Measurements from ENCODE around the gene OTUB2.

OTUB2 gene

DNA sequence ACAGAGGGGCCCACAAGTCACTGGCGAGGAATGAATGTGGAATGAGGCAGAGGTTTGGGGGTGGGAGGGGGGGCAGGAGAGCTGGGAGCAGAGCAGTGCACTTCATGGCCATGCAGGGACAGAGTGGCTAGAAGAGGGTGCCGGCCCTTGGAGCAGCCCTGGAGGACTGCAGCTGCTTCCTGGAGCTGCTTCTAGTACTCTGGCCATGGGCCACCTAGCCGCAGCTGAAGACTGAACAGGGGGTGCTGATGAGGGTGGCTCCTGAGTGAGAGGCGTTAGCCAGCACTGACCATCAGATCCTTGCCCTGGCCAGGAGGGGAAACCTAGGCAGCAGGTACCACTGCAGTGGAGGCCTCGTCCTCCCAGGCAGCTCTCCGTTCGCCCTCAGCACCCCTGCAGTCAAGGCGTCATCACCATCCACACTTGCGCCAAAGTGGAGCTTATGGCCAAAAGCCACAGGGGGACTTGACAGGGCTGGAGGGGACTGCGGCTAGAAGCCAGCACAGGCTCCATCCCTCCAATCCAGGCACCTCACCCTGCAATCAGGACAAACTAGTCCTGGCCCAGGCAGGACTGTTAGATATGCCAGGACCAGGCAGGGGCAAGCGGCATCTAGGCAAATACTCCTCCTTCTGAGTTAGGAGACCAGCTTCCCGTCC lies 16.4 kb downstream of the OTUB2 start:
- no peak for DNase-seq

DNA sequence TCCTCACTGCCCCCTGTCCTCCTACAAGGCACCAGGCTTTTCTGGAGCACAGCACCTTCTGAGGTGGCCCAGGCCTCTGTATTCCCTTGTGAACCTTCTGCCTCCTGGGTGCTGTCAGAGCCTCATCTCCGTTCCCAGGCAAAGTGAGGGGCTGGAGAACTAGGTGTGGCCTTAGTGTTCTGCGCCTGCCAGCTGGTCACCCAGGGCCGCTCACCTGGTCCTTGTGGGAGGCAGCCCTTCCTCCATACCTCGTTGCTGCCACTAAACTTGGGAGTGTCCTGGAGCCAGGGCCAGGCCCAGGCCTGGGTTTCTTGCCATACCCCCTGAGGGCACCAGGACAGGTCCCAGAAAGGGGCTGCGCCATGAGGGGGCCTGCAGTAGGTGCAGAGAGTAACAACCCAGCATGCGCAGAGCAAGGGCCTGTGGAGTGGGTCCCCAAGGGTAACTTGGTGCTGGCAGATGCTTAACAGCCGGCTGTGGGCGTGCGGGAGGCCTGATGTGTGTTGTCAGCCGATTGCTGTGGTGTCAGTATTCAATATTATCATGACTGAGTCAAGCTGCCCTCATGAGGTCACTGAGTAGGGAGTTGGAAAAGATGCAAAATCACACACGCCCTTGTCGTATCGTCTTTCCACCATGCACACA lies 17.1 kb downstream of the OTUB2 start:
- no peak for DNase-seq

DNA sequence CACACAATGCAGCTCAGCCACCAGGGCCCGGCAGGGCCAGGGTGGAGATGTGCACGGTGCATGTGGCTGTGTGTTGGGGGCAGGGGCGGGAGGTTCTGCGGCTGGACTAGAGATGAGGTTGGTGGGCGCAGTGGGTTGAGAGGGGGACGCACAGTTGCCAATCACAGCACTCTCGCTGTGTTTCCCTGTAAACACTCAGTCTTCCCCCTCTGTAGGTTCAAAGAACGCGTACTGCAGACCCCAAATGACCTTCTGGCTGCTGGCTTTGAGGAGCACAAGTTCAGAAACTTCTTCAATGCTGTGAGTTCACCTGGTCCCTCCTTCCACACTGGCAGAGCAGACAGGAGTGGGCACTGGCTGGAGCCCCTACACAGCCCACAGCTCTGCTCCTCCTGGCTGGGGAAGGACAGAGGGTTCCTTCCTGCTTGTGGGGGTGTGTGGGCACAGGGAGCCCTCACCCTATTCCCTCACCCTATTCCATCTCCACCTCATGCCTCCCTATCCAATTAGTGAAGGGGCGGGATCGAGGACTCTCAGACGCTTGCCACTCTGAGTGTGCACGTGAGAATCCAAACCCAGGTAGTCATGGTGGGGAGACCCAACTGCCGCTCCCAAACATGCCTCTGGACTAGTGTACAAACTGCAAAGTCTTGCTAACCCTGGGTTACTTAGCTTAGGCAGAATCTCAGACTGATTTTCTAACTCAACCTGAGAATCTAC lies 17.8 kb downstream of the OTUB2 start:
- DNase-seq: no peak

DNA sequence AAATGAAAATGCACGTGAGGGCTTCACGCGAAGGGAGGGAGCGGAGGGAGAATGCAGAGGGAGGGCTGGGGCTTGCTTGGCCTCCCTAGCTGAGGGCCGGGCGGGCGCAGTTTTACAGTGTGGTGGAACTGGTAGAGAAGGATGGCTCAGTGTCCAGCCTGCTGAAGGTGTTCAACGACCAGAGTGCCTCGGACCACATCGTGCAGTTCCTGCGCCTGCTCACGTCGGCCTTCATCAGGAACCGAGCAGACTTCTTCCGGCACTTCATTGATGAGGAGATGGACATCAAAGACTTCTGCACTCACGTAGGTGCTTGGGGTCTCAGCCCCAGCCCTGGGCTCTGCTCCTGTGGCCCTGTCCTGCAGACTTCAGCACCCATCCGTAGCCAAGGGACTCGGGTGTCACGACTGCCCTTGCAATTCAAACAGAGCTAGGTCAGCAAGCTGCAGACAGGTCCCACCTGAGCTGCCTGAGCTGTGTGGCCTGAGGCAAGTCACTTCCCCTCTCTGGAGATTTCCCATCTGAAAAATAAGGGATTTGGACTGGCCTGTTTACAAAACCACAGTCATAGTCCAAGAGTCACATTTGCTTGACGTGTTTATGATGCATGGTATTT lies 18.4 kb downstream of the OTUB2 start:
- DNase-seq: no peak

DNA sequence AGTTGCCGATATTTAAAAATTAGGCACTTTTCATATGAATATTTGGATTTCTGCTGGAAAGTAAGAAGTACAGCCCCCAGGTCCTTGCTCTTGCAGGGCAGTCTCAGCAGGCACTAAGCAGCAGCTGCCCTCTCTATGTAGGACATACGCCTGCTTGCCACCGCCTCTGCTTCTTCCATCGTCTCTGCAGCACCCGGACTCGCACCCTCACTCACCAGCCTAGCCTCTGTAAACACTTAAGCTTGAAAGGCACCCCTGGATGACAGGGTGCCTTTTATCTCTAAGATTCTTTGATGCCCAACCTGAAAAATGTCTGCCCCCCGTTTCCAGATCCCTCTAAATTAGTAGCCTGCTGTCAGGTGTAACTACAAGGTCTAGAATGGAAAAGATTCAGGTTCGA lies 19.0 kb downstream of the OTUB2 start:
- DNase-seq: no peak

DNA sequence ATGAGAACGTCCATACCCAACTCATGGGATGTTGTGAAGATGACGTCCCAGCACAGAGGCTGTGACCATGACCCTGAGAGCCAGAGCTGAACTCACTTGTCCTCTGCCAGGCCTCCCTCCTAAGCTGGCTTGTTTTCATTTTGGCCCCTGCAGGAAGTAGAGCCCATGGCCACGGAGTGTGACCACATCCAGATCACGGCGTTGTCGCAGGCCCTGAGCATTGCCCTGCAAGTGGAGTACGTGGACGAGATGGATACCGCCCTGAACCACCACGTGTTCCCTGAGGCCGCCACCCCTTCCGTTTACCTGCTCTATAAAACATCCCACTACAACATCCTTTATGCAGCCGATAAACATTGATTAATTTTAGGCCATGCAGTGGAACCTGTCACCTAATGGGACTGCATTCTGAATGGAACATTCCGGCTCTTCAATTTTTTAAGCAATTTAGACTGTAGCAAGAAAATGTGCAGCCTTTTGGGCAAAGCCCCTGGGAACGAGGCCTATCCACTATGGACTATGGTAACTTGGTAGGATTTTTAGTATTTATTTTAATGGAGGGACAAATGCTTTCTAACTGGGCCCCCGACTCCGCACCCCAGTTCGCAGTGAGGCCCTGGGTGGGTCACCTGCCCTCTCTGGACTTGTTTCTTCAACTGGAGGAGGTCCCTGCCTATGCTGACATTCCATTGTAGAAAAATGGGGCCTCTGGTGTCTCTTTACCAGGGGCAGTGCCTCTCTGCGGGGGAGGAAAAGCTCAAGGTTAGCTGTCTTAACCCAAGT lies 19.6 kb downstream of the OTUB2 start:
- no peak for DNase-seq

DNA sequence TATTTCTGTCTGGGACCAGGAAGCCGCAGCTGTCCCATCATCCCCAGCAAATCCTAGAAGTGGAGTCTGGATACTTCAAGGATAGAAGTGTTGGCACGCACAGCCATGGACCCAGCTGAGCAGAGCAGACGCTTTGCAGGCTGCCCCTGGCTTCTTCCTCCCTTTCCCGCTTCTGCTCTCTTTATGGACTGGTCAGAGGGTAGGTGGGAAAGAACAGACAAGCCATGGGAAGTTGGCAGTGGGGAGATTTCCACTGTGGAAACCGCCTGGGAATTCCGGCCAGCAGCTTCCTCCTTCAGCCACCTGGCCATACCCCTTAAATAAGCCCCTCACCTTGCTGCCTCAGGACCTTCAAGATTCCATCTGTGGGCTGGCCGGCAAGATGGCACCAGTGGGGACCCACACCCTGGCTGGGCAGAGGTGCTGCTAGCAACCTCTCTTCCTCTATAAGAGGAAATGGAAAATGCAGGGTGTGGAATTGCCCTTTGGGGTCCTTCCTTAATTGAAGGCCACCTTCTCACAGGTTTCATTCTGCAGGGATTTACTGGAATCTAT lies 20.6 kb downstream of the OTUB2 start:
- DNase-seq: no peak

DNA sequence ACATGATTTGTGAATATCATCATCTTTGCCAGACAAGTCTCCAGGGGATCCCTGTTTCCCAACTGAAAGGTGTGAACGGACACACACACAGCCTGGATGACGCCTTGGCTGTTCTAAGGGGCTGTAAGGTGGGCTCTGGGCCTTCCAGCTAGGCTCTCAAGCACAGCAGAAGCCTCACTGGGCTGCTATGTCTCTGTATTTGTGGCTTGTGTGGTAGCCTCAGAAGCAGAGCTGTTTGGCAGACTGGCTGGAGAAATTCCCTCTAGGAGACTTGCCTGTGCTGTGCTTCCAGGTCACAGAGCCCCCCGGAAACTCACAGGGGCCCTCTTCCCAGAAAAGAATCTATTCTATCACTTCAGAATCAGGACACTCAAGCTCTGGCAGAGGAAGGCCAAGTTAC lies 21.4 kb downstream of the OTUB2 start:
- no peak for DNase-seq

DNA sequence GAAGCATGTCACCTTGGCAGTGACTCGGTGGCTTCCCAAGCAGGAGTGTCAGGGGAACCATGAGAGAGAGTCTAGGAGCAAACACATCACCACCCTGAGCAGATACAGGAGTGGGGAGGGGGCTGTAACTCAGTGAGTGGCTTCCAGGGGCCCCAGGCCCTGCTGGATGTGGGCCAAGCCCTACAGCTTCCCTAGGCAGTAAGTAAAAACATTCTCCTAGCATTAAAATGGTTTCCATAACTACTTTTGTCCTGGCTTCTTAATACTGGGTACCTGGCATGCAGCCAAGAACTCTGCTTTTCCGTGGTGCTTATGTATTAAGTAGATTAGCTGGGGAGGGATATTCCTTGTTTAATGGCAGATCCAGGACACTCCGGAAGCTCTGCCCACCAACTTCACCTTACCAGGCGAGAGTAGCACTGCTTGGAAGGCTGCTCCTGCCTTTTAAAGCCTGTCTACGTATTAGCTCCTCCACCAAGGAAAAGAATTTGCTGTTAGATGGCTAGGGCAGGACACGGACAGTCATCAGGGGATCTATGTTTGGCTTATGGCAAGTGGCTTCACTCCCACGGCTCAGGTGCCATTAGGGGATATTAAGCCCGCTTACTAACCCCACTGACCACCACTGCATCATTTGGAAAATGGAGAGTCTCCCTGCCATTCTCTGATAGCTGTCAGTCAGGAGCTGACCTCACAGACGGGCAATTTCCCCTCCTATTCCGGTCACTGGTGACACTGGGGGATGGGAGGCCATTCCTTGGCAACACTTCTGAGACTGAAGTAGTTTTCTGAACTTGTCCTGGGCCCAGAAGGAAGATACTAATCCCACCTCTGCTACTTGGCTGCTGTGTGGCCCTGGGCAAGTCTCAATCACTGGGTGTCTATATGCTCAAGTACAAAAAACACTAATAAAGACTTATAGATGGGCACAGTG lies 22.8 kb downstream of the OTUB2 start:
- no peak for DNase-seq

DNA sequence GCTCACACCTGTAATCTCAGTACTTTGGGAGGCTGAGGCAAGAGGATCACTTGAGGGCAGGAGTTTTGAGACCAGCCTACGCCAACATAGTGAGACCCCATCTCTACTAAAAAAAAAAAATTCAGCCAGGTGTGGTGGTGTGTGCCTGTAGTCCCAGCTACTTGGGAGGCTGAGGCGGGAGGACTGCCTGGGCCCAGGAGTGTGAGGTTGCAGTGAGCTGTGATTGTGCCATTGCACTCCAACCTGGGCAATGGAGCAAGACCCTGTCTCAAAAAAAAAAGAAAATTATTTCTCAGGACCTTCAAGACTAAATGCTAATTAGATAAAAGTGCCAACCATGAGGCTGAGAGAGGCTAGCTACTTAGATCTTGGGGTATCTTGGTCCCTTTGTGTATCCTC lies 23.5 kb downstream of the OTUB2 start:
- no peak for DNase-seq

DNA sequence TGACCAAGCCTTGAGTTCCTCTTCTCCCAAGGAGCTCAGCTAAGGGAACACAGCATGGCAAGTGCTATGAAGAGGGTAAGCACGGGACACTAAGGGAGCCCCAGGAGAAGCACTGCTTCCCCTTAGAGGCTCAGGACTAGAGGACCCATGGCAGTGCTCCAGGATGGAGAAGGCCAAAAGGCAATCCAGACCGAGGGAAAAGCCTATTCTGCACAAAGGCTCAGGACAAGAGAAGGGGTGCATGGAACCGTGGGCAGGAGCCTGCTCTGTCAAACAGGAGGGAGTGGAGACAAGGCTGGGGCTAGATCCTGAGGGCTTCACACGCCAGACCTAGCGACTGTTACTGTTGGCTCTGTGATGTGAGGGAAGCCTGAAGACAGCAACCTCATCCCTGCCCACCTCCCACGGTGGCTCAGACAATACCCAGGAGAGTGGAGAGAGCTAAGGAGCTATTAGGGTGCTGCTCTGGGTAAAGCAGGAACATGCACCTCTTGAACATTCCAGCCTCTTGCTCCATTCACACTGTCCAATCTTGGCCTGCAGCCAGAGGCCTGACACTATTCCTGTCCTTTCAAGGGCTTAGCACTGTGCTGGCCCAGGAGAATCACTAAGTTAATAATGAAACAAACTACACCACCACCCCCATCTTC lies 24.2 kb downstream of the OTUB2 start:
- DNase-seq: no peak

DNA sequence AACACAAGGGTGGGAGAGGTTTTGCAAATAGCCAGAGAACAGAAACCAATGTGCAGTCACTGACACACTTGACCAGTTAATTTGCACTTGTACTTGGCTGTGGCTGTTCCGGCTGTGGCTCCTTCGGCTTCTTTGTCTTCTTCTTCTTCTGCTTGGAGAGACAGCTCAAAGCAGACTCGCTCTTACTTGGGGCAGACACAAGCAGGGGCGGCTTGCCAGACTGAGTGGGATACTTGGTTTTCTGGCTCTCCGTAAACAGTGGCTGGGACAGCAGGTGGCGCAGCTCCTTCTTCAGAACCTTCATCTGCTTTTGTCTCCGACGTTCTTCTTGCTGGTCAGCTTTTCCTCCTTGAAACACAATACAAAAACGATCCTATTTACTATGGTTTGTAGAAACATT lies 25.0 kb downstream of the OTUB2 start:
- DNase-seq: no peak

DNA sequence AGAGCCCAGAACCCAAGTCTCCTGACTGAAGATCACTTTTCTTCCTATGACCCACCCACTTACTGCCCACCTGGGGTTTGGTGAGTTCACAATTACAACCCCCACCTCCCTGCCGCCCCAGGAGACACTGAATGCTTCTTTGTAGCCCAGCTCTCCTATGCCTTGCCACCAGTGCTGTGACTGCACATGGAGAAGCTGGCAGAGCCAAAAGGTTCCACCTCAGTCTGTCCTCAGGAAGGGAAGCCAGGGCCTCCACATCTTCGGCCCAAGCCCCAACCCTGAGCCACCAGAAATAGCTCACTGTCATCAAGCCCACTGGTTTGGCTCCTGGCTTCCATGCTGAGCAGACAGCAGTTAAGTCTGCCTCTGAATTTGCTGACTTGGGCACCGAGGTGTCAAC lies 25.6 kb downstream of the OTUB2 start:
- no peak for DNase-seq

DNA sequence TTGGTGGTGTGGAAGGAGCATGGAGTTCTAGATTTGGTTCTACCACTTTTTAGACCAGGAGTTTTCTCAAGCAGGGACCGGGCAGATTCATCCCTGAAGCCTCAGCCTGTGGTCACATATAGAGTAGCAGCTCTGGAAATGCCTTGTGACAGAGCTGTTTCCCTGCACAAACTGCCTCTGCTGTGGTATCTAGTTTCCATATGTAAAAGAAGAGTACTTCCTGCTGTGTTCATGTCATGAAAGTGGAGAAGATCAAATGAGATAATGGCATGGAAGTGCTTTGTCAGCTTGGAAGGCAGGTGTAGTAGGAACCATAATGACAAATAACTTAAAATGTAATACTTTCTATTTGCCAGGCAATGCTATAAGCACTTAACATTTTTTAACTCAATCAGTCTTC lies 26.1 kb downstream of the OTUB2 start:
- no peak for DNase-seq

DNA sequence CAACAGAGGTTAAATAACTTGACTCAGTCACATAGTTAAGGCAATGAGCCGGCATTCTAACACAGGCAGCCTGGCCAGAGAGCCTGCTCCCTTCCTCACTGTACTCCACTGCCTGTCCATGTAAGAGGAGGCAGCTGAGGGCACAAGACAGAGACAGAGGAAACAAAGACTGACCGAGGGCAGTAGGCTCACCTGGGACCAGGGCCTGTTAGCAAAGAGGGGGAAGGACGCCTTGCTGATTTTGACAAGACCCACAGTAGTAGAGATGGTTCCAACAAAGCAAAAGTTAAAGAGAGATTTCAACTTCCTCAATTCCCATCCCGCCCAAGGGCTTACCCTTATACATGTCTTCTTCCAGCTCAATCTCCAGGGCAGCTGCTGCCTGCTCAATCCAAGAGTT lies 26.5 kb downstream of the OTUB2 start:
- DNase-seq: no peak

DNA sequence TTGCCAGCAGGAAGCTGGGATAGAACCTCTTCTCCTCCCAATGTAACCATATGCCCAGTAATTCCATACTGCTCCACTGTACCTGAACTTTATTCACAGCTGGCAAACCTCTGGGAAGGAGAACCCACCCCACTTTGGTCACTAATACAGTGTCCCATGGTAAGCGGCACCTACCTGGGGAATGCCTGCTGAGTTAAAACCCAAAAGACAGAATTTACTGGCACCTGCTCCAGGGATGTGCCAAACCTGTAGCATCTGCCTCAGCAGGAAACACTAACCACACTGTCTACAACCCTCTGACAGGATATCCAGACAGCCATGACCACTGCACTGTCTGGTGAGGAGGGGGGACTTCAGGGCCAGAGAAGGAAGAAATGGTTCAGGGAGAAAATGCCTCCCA lies 28.3 kb downstream of the OTUB2 start:
- DNase-seq: no peak

DNA sequence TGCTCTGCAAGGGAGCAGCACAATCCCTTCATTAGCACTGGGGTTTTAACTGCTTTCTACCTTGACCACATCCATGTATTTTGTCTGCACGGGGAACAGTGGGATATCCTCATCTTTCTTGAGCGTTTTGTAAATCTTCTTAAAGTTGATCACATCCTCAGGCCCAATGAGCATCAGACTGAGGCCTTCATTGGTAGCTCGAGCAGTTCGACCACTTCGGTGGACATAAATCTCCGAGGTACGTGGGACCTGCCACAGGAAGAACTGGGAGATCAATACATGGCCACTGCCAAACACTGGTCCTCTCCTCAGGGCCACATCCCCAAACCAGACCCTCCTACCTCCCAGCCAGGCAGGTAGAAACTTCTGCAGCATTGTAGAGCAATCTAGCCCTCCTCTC lies 28.8 kb downstream of the OTUB2 start:
- no peak for DNase-seq

DNA sequence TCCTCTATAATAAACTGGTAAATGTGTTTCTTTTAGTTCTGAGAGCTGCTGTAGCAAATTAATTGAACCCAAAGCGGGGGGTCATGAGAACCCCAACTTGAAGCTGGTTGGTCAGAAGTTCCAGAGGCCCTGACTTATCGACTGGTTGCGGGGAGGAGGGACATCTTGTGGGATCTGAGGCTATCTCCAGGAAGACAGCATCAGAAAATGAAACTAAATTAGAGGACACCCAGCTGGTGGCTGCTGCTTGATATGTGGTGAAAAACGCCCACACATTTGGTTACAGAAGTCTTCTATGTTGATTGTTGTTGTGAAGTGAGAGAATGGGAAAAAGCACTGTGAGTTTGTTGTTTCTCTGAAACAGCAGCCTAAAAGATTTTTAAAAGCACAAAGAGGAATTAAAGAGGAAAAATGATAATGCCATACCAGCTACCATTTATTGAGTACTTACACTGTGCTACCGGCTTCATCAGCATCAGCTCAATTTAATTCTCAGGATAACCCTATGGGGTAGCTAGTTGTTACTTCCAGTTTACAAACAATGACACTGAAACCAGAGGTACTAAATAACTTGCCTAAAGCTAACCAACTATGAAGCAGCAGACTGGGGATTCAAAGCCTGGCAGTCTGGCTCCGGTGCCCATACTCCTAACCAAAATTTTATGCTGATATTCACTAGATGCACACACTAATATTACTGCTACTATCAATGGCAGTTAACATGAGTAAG lies 30.6 kb downstream of the OTUB2 start:
- DNase-seq: no peak

DNA sequence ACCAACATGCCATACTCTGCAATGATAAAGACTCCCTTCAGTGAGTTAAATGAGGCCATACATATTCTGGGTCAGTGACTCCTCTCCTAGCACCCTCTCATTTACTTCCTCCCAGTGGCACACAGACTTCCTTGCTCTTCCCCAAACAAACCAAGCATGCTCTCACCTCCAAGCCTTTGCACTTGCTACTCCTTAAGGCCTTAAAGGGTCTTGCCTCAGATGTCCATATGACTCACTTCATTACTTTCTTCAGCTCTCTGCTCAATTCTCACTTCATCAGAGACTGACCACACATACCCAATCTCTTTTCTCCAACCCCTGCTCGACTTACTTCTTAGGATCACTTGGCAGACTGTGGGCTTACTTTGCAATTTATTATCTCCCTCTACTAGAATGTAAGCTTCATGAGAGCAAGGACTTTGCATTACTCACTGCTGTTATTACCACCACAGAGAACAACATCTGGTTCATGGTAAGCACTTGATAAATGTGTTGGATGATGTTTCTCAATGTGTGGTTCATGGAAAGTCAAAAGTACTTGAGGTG lies 32.1 kb downstream of the OTUB2 start:
- no peak for DNase-seq

DNA sequence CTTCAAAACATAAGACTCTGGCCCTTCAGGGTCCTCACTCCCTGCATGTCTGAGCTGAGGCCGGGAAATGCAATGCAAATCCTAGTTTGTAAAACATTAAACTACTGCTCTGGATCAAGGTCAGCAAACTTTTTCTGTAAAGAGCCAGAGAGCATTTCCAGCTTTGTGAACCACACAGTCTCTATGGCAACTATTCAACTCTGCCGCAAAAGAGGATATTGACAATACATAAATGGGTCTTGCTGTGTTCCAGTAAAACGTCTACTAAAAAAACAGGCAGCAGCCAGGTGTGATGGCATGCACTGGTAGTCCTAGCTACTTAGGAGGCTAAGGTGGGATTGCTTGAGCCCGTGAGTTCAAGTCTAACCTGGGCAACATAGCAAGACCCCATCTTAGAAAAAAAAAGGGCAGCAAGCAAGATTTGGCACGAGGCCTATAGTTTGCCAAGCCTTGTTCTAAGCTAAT lies 32.6 kb downstream of the OTUB2 start:
- no peak for DNase-seq

Data from NCI-H1694 (cell line).